IMR-90 (cell line): ENCODE data around the gene AQP1. TPM values are rescaled to one million over a fixed set of nuclear protein-coding genes. Genes with fewer than 3 reads are reported as not detected.

ENCODE experiments used
- ATAC-seq: fragments of 200-7000 bp; cut with Tn5 transposase; 2 replicates; pipeline ENCODE4 v1.9.1; 2020; ENCODE audit warnings: low read depth, mild to moderate bottlenecking, moderate library complexity
- BruUV-seq: library from RNA; stranded (reverse); fragments of 400-500 nt; replicated peaks from 2 replicates; lab custom pipeline; 2021; lab: Mats Ljungman, UMichigan
- CTCF ChIA-PET: fragments of 300-600 bp; formaldehyde crosslinking; extraction: SDS; loops from one replicate; lab custom pipeline; 2021; ENCODE audit warnings: antibody characterized with exemption; lab: Yijun Ruan, JAX
- POLR2A ChIA-PET: fragments of 300-600 bp; sonication (Branson Sonifier 250); formaldehyde crosslinking; loops from one replicate; lab custom pipeline; 2022; ENCODE audit warnings: antibody characterized with exemption; ENCODE audit not compliant: unreplicated experiment; lab: Charles Lee
- DNase-seq: peaks from one replicate; pipeline ENCODE4 v3.0.0; 2013
- H2AFZ ChIP-seq: replicated peaks from 2 replicates; pipeline ENCODE3; 2013; ENCODE audit warnings: low read length, mild to moderate bottlenecking; ENCODE audit not compliant: poor library complexity
- H2AK5ac ChIP-seq: 2 replicates; pipeline ENCODE4 v1.6.1; 2013; ENCODE audit warnings: low read depth, low read length, inconsistent platforms
- H2AK9ac ChIP-seq: replicated peaks from 2 replicates; pipeline ENCODE3; 2013; ENCODE audit warnings: mild to moderate bottlenecking, low read depth, low read length, moderate library complexity; ENCODE audit not compliant: poor library complexity
- H2BK120ac ChIP-seq: 2 replicates; pipeline ENCODE4 v1.6.1; 2013; ENCODE audit warnings: low read depth, low read length, inconsistent platforms
- H2BK15ac ChIP-seq: 3 replicates; pipeline ENCODE4 v1.6.1; 2013; ENCODE audit warnings: low read depth, low read length, inconsistent platforms
- H2BK20ac ChIP-seq: 2 replicates; pipeline ENCODE4 v1.6.1; 2013; ENCODE audit warnings: low read depth, mild to moderate bottlenecking, inconsistent platforms, low read length, moderate library complexity
- H2BK5ac ChIP-seq: 2 replicates; pipeline ENCODE4 v1.6.1; 2013; ENCODE audit warnings: mild to moderate bottlenecking, low read depth, low read length, inconsistent platforms; ENCODE audit not compliant: poor library complexity, severe bottlenecking
- H3K14ac ChIP-seq: replicated peaks from 2 replicates; pipeline ENCODE4 v1.6.1; 2013; ENCODE audit warnings: low read depth, low read length, inconsistent platforms
- H3K18ac ChIP-seq: 2 replicates; pipeline ENCODE4 v1.6.1; 2013; ENCODE audit warnings: low read depth, low read length, control low read depth
- H3K23ac ChIP-seq: 2 replicates; pipeline ENCODE4 v1.6.1; 2013; ENCODE audit warnings: low read depth, low read length, inconsistent platforms
- H3K27ac ChIP-seq: 2 replicates; pipeline ENCODE4 v1.5.1; 2013; ENCODE audit warnings: mild to moderate bottlenecking, control low read depth, low read length; ENCODE audit not compliant: insufficient read depth
- H3K27me3 ChIP-seq: 2 replicates; pipeline ENCODE4 v1.6.1; 2013; ENCODE audit warnings: low read length; ENCODE audit not compliant: control insufficient read depth, insufficient read depth
- H3K36me3 ChIP-seq: 2 replicates; pipeline ENCODE4 v1.6.1; 2013; ENCODE audit warnings: low read length, mixed read lengths; ENCODE audit not compliant: control insufficient read depth, insufficient read depth
- H3K4ac ChIP-seq: 2 replicates; pipeline ENCODE4 v1.6.1; 2013; ENCODE audit warnings: low read depth, low read length, inconsistent platforms
- H3K4me1 ChIP-seq: 2 replicates; pipeline ENCODE4 v1.6.1; 2013; ENCODE audit warnings: low read length, mixed read lengths; ENCODE audit not compliant: control insufficient read depth, insufficient read depth
- H3K4me2 ChIP-seq: 2 replicates; pipeline ENCODE4 v1.6.1; 2013; ENCODE audit warnings: low read depth, mild to moderate bottlenecking, control low read depth, low read length, moderate library complexity
- H3K4me3 ChIP-seq: 2 replicates; pipeline ENCODE4 v1.5.1; 2013; ENCODE audit warnings: low read depth, mild to moderate bottlenecking, control low read depth, low read length, moderate library complexity; ENCODE audit not compliant: insufficient read depth
- H3K56ac ChIP-seq: 2 replicates; pipeline ENCODE4 v1.6.1; 2013; ENCODE audit warnings: low read length, inconsistent platforms; ENCODE audit not compliant: insufficient read depth; ENCODE audit errors: extremely low read depth
- H3K79me1 ChIP-seq, 2 experiments: 2 replicates each; pipeline ENCODE4 v1.6.1; 2013; ENCODE audit warnings: low read length in 2 of 2, inconsistent platforms in 1 of 2, low read depth in 1 of 2
- H3K9ac ChIP-seq: 2 replicates; pipeline ENCODE4 v1.6.1; 2013; ENCODE audit warnings: low read depth, low read length, control low read depth
- H3K9me1 ChIP-seq: 2 replicates; pipeline ENCODE4 v1.6.1; 2013; ENCODE audit warnings: low read length, inconsistent platforms; ENCODE audit not compliant: insufficient read depth
- H3K9me3 ChIP-seq: 2 replicates; pipeline ENCODE4 v1.6.1; 2013; ENCODE audit warnings: low read length; ENCODE audit not compliant: control insufficient read depth, insufficient read depth
- H4K20me1 ChIP-seq: 2 replicates; pipeline ENCODE4 v1.6.1; 2013; ENCODE audit warnings: low read length, inconsistent platforms; ENCODE audit not compliant: insufficient read depth
- H4K5ac ChIP-seq: 2 replicates; pipeline ENCODE4 v1.6.1; 2013; ENCODE audit warnings: mild to moderate bottlenecking, low read depth, low read length, control low read depth
- H4K8ac ChIP-seq, 2 experiments: 2 replicates each; pipeline ENCODE4 v1.6.1; 2013; ENCODE audit warnings: low read depth in 2 of 2, low read length in 2 of 2, control low read depth in 1 of 2, inconsistent platforms in 1 of 2
- H4K91ac ChIP-seq: 2 replicates; pipeline ENCODE4 v1.6.1; 2013; ENCODE audit warnings: low read depth, low read length, inconsistent platforms; ENCODE audit not compliant: insufficient read depth
- BHLHE40 ChIP-seq: fragments of 150-350 bp; IDR thresholded peaks from 2 replicates; pipeline ENCODE4 v1.6.1; 2016; ENCODE audit warnings: mild to moderate bottlenecking, low read depth, low read length
- CEBPB ChIP-seq: IDR thresholded peaks from 2 replicates; pipeline ENCODE4 v1.6.1; 2012; ENCODE audit warnings: low read depth, low read length, improper control_type of control experiment
- CTCF ChIP-seq: conservative IDR thresholded peaks from 2 replicates; pipeline ENCODE4 v1.5.1; 2012; ENCODE audit warnings: mild to moderate bottlenecking, low read depth, low read length, improper control_type of control experiment
- ELK1 ChIP-seq: fragments of 150-350 bp; IDR thresholded peaks from 2 replicates; pipeline ENCODE4 v1.6.1; 2016; ENCODE audit warnings: low read depth, mild to moderate bottlenecking, low read length, moderate library complexity, borderline replicate concordance
- FOS ChIP-seq: fragments of 150-350 bp; IDR thresholded peaks from 2 replicates; pipeline ENCODE4 v1.6.1; 2016; ENCODE audit warnings: low read depth, low read length
- MAFK ChIP-seq: IDR thresholded peaks from 2 replicates; pipeline ENCODE4 v1.6.1; 2012; ENCODE audit warnings: low read depth, low read length, improper control_type of control experiment
- MAZ ChIP-seq: IDR thresholded peaks from 2 replicates; pipeline ENCODE4 v1.6.1; 2012; ENCODE audit warnings: low read depth, mild to moderate bottlenecking, low read length, improper control_type of control experiment, moderate library complexity, borderline replicate concordance
- MXI1 ChIP-seq: IDR thresholded peaks from 2 replicates; pipeline ENCODE4 v1.6.1; 2012; ENCODE audit warnings: low read depth, mild to moderate bottlenecking, low read length, moderate library complexity, borderline replicate concordance
- NFE2L2 ChIP-seq: fragments of 150-350 bp; IDR thresholded peaks from 2 replicates; pipeline ENCODE4 v1.6.1; 2016; ENCODE audit warnings: low read depth, mild to moderate bottlenecking, low read length
- POLR2A ChIP-seq: IDR thresholded peaks from 2 replicates; pipeline ENCODE4 v1.6.1; 2012; ENCODE audit warnings: mild to moderate bottlenecking, low read depth, low read length
- RAD21 ChIP-seq: IDR thresholded peaks from 2 replicates; pipeline ENCODE4 v1.6.1; 2012; ENCODE audit warnings: low read length, improper control_type of control experiment
- RCOR1 ChIP-seq: IDR thresholded peaks from 2 replicates; pipeline ENCODE4 v1.6.1; 2012; ENCODE audit warnings: mild to moderate bottlenecking, low read length, improper control_type of control experiment; ENCODE audit not compliant: insufficient replicate concordance
- RFX5 ChIP-seq: IDR thresholded peaks from 2 replicates; pipeline ENCODE4 v1.8.0; 2012; ENCODE audit warnings: low read depth, mild to moderate bottlenecking, low read length, moderate library complexity
- SMC3 ChIP-seq: fragments of 150-350 bp; IDR thresholded peaks from 2 replicates; pipeline ENCODE4 v1.6.1; 2016; ENCODE audit warnings: low read depth, mild to moderate bottlenecking, antibody characterized with exemption, low read length, moderate library complexity
- WGBS, 2 experiments: methylation state at CpG; one replicate each; pipeline versions ENCODE4 v1.1.5 to v1.1.7; 2013; ENCODE audit warnings: missing lambda C conversion rate in 2 of 2; ENCODE audit not compliant: insufficient read length in 1 of 2; ENCODE audit errors: extremely low coverage in 2 of 2; 5-methylcytosine and 5-hydroxymethylcytosine counted together
- dilution Hi-C: fragments of 300-500 bp; cut with HindIII; formaldehyde crosslinking; loops from one replicate; pipeline ENCODE4 v1.14.3; 2018; ENCODE audit warnings: low sequenced_read_pairs; ENCODE audit not compliant: unreplicated experiment
- in situ Hi-C: fragments of 300-500 bp; cut with MboI; formaldehyde crosslinking; loops from 3 replicates; pipeline ENCODE4 v1.14.3; 2019; ENCODE audit warnings: low sequenced_read_pairs, inconsistent platforms, mixed read lengths
- intact Hi-C: fragments of 100-400 bp; cut with micrococcal nuclease; formaldehyde crosslinking; loops from 2 replicates; pipeline ENCODE4 v1.10.0; 2022
- polyA plus RNA-seq, 3 experiments: library from polyadenylated mRNA; depleted of rRNA; stranded (reverse); fragments of >200 nt; gene quantifications; 2 replicates each; pipeline ENCODE4 v1.2.3, GENCODE V29; 2012; ENCODE audit warnings: low replicate concordance in 1 of 3
- total RNA-seq: library from RNA; depleted of rRNA; stranded (reverse); fragments of >200 nt; gene quantifications from 2 replicates; pipeline ENCODE4 v1.2.3, GENCODE V29; 2012
- TF ChIP-seq, protein P1 (sequence below): fragments of 150-350 bp; IDR thresholded peaks from 2 replicates; pipeline ENCODE4 v1.6.1; 2017; ENCODE audit warnings: mild to moderate bottlenecking, antibody characterized with exemption, low read length, low read depth

The AQP1 gene
- total and polyA plus RNA-seq, 2 of the 4 experiments (the other 2 are of a cell fraction): 0.18 to 0.39 TPM

GRCh38 chr7:30968747-30969603, 57.3 kb downstream of the AQP1 start:
- H3K9me1 ChIP-seq: no peaks in the 10 kb centered on the region
- no peak overlapping the region for H3K27ac ChIP-seq
- H3K79me1 ChIP-seq: no peaks in the 10 kb centered on the region
- dilution Hi-C loops: no loop called here
- ATAC-seq: no peak
- no peak overlapping the region for H3K18ac ChIP-seq
- intact Hi-C loops: no loop called here
- no peak for DNase-seq
- H3K23ac ChIP-seq: no peak overlapping the region
- H3K9me3 ChIP-seq: no peaks in the 10 kb centered on the region
- no peak overlapping the region for H2AK9ac ChIP-seq
- no peak overlapping the region for H3K56ac ChIP-seq
- H4K8ac ChIP-seq: no peak overlapping the region
- in situ Hi-C loops: no loop called here
- H2BK5ac ChIP-seq: no peak overlapping the region
- H2AK5ac ChIP-seq: no peak overlapping the region
- BruUV-seq: no TSS peak
- H3K27me3 ChIP-seq: peaks cover 67% of the 10 kb centered on the region
- H2BK15ac ChIP-seq: no peak overlapping the region
- no peak overlapping the region for H4K5ac ChIP-seq
- no peak overlapping the region for H3K4me3 ChIP-seq
- H3K36me3 ChIP-seq: no peaks in the 10 kb centered on the region
- CTCF ChIA-PET: no interaction called here
- H3K4me2 ChIP-seq: no peak overlapping the region
- POLR2A ChIA-PET: no interaction called here
- H3K4me1 ChIP-seq: no peaks in the 10 kb centered on the region
- no peak overlapping the region for H2BK120ac ChIP-seq
- no peak overlapping the region for H2BK20ac ChIP-seq
- H4K91ac ChIP-seq: no peak overlapping the region
- no peaks in the 10 kb centered on the region for H4K20me1 ChIP-seq
- H3K14ac ChIP-seq: no peak overlapping the region
- no peak overlapping the region for H2AFZ ChIP-seq
- H3K9ac ChIP-seq: no peak overlapping the region
- no peak overlapping the region for H3K4ac ChIP-seq
- WGBS, 2 experiments: 20% methylated on average over 1 of the region's 7 CpGs; no CpG with 5 or more reads in 1 of the 2 experiments
- TF ChIP-seq ELK1 (no peak), MAZ (no peak), POLR2A (no peak), MXI1 (no peak), RAD21 (no peak), CTCF (no peak), NFE2L2 (no peak), RCOR1 (no peak), SMC3 (no peak), FOS (no peak), BHLHE40 (no peak), CEBPB (no peak), RFX5 (no peak), MAFK (no peak)
- TF ChIP-seq, protein P1, sequence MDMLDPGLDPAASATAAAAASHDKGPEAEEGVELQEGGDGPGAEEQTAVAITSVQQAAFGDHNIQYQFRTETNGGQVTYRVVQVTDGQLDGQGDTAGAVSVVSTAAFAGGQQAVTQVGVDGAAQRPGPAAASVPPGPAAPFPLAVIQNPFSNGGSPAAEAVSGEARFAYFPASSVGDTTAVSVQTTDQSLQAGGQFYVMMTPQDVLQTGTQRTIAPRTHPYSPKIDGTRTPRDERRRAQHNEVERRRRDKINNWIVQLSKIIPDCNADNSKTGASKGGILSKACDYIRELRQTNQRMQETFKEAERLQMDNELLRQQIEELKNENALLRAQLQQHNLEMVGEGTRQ: no peak
